ENCODE data around the gene CRAT. TPM values are rescaled to one million over a fixed set of nuclear protein-coding genes. Genes with fewer than 3 reads are reported as not detected.

The CRAT gene
- total RNA-seq, 2 donors from 2014 or later = 17.2 to 17.5 TPM

GRCh38 chr9:129098328-129098727 is 12.3 kb downstream of the CRAT start:
- Mint-ChIP-seq H3K27me3 (ENCODE audit: insufficient read depth) (peaks cover 10% of the 10 kb centered on the region), H3K27ac (no peak overlapping the region), H3K36me3 (ENCODE audit: low read depth) (peaks cover 3% of the 10 kb centered on the region), H3K4me3 (no peak overlapping the region), H3K4me1 (no peaks in the 10 kb centered on the region), H3K9me3 (no peaks in the 10 kb centered on the region)
- H3K4me3 ChIP-seq (ENCODE audit: low read length) = no peak overlapping the region
- no peaks in the 10 kb centered on the region for H3K9me3 ChIP-seq (ENCODE audit: control insufficient read depth, low read length)
- H3K27ac ChIP-seq (ENCODE audit: low read depth, low read length) = no peak overlapping the region
- no peaks in the 10 kb centered on the region for H3K27me3 ChIP-seq (ENCODE audit: control insufficient read depth, insufficient read depth, low read length, poor library complexity, severe bottlenecking)
- H3K4me1 ChIP-seq (ENCODE audit: control insufficient read depth, insufficient read depth, low read length) = no peaks in the 10 kb centered on the region
- 94 to 100% methylated on average over 1 to 11 of the region's 11 CpGs for WGBS, 2 experiments (ENCODE audit: insufficient coverage in 1 of 2, insufficient read length in 1 of 2)
- TF ChIP-seq, protein P1, sequence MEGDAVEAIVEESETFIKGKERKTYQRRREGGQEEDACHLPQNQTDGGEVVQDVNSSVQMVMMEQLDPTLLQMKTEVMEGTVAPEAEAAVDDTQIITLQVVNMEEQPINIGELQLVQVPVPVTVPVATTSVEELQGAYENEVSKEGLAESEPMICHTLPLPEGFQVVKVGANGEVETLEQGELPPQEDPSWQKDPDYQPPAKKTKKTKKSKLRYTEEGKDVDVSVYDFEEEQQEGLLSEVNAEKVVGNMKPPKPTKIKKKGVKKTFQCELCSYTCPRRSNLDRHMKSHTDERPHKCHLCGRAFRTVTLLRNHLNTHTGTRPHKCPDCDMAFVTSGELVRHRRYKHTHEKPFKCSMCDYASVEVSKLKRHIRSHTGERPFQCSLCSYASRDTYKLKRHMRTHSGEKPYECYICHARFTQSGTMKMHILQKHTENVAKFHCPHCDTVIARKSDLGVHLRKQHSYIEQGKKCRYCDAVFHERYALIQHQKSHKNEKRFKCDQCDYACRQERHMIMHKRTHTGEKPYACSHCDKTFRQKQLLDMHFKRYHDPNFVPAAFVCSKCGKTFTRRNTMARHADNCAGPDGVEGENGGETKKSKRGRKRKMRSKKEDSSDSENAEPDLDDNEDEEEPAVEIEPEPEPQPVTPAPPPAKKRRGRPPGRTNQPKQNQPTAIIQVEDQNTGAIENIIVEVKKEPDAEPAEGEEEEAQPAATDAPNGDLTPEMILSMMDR (conservative IDR thresholded peaks at IDR 0.05) = no peak
- no peak overlapping the region for H3K9ac ChIP-seq (ENCODE audit: extremely low read depth, low read length, poor library complexity, severe bottlenecking)
- DNase-seq = no peak
- H3K36me3 ChIP-seq (ENCODE audit: control insufficient read depth, insufficient read depth, low read length) = no peaks in the 10 kb centered on the region

GRCh38 chr9:129097671-129098306 is 12.8 kb downstream of the CRAT start:
- peaks cover 10% of the 10 kb centered on the region for H3K27me3 Mint-ChIP-seq (ENCODE audit: insufficient read depth)
- TF ChIP-seq, protein P1 (conservative IDR thresholded peaks at IDR 0.05) = no peak
- no peaks in the 10 kb centered on the region for H3K9me3 Mint-ChIP-seq
- peaks cover 3% of the 10 kb centered on the region for H3K36me3 Mint-ChIP-seq (ENCODE audit: low read depth)
- H3K9me3 ChIP-seq (ENCODE audit: control insufficient read depth, low read length) = no peaks in the 10 kb centered on the region
- no peak overlapping the region for H3K4me3 Mint-ChIP-seq
- H3K4me1 ChIP-seq (ENCODE audit: control insufficient read depth, insufficient read depth, low read length) = no peaks in the 10 kb centered on the region
- H3K27ac ChIP-seq (ENCODE audit: low read depth, low read length) = no peak overlapping the region
- no peaks in the 10 kb centered on the region for H3K4me1 Mint-ChIP-seq
- H3K27me3 ChIP-seq (ENCODE audit: control insufficient read depth, insufficient read depth, low read length, poor library complexity, severe bottlenecking) = no peaks in the 10 kb centered on the region
- no peak overlapping the region for H3K27ac Mint-ChIP-seq
- H3K4me3 ChIP-seq (ENCODE audit: low read length) = no peak overlapping the region
- no peaks in the 10 kb centered on the region for H3K36me3 ChIP-seq (ENCODE audit: control insufficient read depth, insufficient read depth, low read length)
- WGBS, 2 experiments (ENCODE audit: insufficient coverage in 1 of 2, insufficient read length in 1 of 2) = 93 to 94% methylated on average over 7 to 16 of the region's 16 CpGs
- no peak overlapping the region for H3K9ac ChIP-seq (ENCODE audit: extremely low read depth, low read length, poor library complexity, severe bottlenecking)
- no peak for DNase-seq

DNA sequence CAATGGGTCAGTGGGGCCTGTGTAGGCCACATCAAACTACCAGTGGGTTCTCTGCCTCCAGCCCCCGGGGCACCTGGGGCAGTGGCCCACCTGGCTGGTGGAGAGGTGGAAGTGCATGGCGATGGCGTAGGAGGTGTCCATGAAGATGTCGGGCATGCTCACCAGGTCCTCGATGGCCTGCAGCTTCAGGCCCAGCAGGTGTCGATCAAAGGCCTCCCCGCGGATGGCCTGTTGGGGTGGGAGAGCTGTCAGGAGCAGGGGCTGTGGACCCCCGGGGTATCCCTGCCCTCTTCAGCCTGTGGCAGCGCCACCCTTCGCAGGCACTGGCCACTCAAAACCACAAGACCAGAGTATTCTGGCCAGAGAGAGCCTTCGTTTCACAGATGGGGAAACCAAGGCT is 14.7 kb downstream of the CRAT start:
- peaks cover 3% of the 10 kb centered on the region for H3K27me3 Mint-ChIP-seq (ENCODE audit: insufficient read depth)

More for the DNA sequence above, 14.7 kb downstream of the CRAT start:
- Mint-ChIP-seq H3K36me3 (ENCODE audit: low read depth) (peaks cover 4% of the 10 kb centered on the region), H3K9me3 (no peaks in the 10 kb centered on the region), H3K27ac (no peak overlapping the region), H3K4me1 (no peaks in the 10 kb centered on the region), H3K4me3 (no peak overlapping the region)
- Histone ChIP-seq H3K4me1 (ENCODE audit: control insufficient read depth, insufficient read depth, low read length) (no peaks in the 10 kb centered on the region), H3K36me3 (ENCODE audit: control insufficient read depth, insufficient read depth, low read length) (no peaks in the 10 kb centered on the region), H3K27ac (ENCODE audit: low read depth, low read length) (no peak overlapping the region), H3K9ac (ENCODE audit: extremely low read depth, low read length, poor library complexity, severe bottlenecking) (no peak overlapping the region), H3K27me3 (ENCODE audit: control insufficient read depth, insufficient read depth, low read length, poor library complexity, severe bottlenecking) (no peaks in the 10 kb centered on the region), H3K4me3 (ENCODE audit: low read length) (no peak overlapping the region), H3K9me3 (ENCODE audit: control insufficient read depth, low read length) (no peaks in the 10 kb centered on the region)
- no peak for DNase-seq
- TF ChIP-seq, protein P1 (conservative IDR thresholded peaks at IDR 0.05) = no peak
- WGBS, 2 experiments (ENCODE audit: insufficient coverage in 1 of 2, insufficient read length in 1 of 2) = 91 to 100% methylated on average over 8 to 12 of the region's 12 CpGs
